ENCODE data around the gene ITGB5. TPM values are rescaled to one million over a fixed set of nuclear protein-coding genes. Genes with fewer than 3 reads are reported as not detected.
A peak's percentile ranks its signal among the peaks of the same experiment; 100 is the strongest.

The ITGB5 gene
- total RNA-seq, 1 donor from 2014 or later = 139 TPM

- no peaks in the 10 kb centered on the region for H3K9me3 ChIP-seq (ENCODE audit: insufficient read depth, low read depth, low read length)
- no peak overlapping the region for H3K4me2 ChIP-seq (ENCODE audit: low read length)
- Mint-ChIP-seq H3K36me3 (ENCODE audit: low read depth, unreplicated experiment) (peaks cover 45% of the 10 kb centered on the region), H3K4me1 (ENCODE audit: low read depth, unreplicated experiment) (peaks cover 29% of the 10 kb centered on the region), H3K9me3 (ENCODE audit: unreplicated experiment) (no peaks in the 10 kb centered on the region), H3K27ac (ENCODE audit: unreplicated experiment) (no peak overlapping the region), H3K27me3 (ENCODE audit: low read depth, unreplicated experiment) (no peaks in the 10 kb centered on the region), H3K4me3 (ENCODE audit: unreplicated experiment) (no peak overlapping the region)
- no peak overlapping the region for H3K9ac ChIP-seq (ENCODE audit: low read length)
- no peaks in the 10 kb centered on the region for H3K79me2 ChIP-seq (ENCODE audit: insufficient read depth, low read length)
- no peak overlapping the region for H3K27ac ChIP-seq (ENCODE audit: low read depth, low read length)
- H4K20me1 ChIP-seq (ENCODE audit: insufficient read depth, low read length) = peaks cover 4% of the 10 kb centered on the region
- no peak overlapping the region for H3K4me3 ChIP-seq (ENCODE audit: insufficient read depth, low read depth, low read length)
- H3K4me1 ChIP-seq (ENCODE audit: insufficient read depth, low read length) = peaks cover 18% of the 10 kb centered on the region
- TF ChIP-seq EZH2 (IDR thresholded peaks at IDR 0.05; ENCODE audit: insufficient read depth, low read length) (no peak), CTCF (IDR thresholded peaks at IDR 0.05; ENCODE audit: insufficient read depth, low read depth, low read length) (peak; percentile 4)
- peaks cover 18% of the 10 kb centered on the region for H3K36me3 ChIP-seq (ENCODE audit: insufficient read depth, low read length)
- DNase-seq (ENCODE audit: low read depth) (no peak), FAIRE-seq (no peak)
- no peak overlapping the region for H2AFZ ChIP-seq (ENCODE audit: low read depth, low read length)
- H3K27me3 ChIP-seq (ENCODE audit: insufficient read depth, low read length) = no peaks in the 10 kb centered on the region
Measured at GRCh38 chr3:124768812-124769211, 118.4 kb downstream of the ITGB5 start.

DNA sequence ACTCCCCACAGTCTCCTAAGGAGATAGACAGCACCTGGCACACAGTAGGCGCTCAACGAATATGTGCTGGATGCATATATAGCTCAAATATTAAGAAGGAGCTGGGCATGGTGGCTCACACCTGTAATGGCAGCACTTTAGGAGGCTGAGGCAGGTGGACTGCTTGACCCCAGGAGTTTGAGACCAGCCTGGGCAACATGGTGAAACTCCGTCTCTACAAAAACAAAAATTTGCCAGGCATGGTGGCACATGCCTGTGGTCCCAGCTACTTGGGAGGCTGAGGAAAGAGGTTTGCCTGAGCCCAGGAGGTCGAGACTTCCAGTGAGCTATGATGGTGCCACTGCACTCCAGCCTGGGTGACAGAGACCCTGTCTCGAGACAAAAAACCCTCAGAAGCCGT lies 119.5 kb downstream of the ITGB5 start:
- H3K36me3 ChIP-seq (ENCODE audit: insufficient read depth, low read length) = peaks cover 28% of the 10 kb centered on the region
- no peak overlapping the region for H3K9ac ChIP-seq (ENCODE audit: low read length)

More for the DNA sequence above, 119.5 kb downstream of the ITGB5 start:
- FAIRE-seq (no peak), DNase-seq (ENCODE audit: low read depth) (no peak)
- no peaks in the 10 kb centered on the region for H3K79me2 ChIP-seq (ENCODE audit: insufficient read depth, low read length)
- Mint-ChIP-seq H3K9me3 (ENCODE audit: unreplicated experiment) (no peaks in the 10 kb centered on the region), H3K4me1 (ENCODE audit: low read depth, unreplicated experiment) (peaks cover 27% of the 10 kb centered on the region), H3K27ac (ENCODE audit: unreplicated experiment) (no peak overlapping the region), H3K36me3 (ENCODE audit: low read depth, unreplicated experiment) (peaks cover 47% of the 10 kb centered on the region), H3K4me3 (ENCODE audit: unreplicated experiment) (no peak overlapping the region), H3K27me3 (ENCODE audit: low read depth, unreplicated experiment) (no peaks in the 10 kb centered on the region)
- H3K4me2 ChIP-seq (ENCODE audit: low read length) = no peak overlapping the region
- H3K9me3 ChIP-seq (ENCODE audit: insufficient read depth, low read depth, low read length) = no peaks in the 10 kb centered on the region
- no peak overlapping the region for H3K4me3 ChIP-seq (ENCODE audit: insufficient read depth, low read depth, low read length)
- H3K4me1 ChIP-seq (ENCODE audit: insufficient read depth, low read length) = peaks cover 10% of the 10 kb centered on the region
- no peak for TF ChIP-seq CTCF (IDR thresholded peaks at IDR 0.05; ENCODE audit: insufficient read depth, low read depth, low read length)
- TF ChIP-seq EZH2 (IDR thresholded peaks at IDR 0.05; ENCODE audit: insufficient read depth, low read length) = no peak
- H3K27me3 ChIP-seq (ENCODE audit: insufficient read depth, low read length) = no peaks in the 10 kb centered on the region
- peaks cover 4% of the 10 kb centered on the region for H4K20me1 ChIP-seq (ENCODE audit: insufficient read depth, low read length)
- H3K27ac ChIP-seq (ENCODE audit: low read depth, low read length) = no peak overlapping the region
- H2AFZ ChIP-seq (ENCODE audit: low read depth, low read length) = no peak overlapping the region
